Calu3 (cell line): ENCODE results near the gene SYTL2. TPM values are rescaled to one million over a fixed set of nuclear protein-coding genes. Genes with fewer than 3 reads are reported as not detected.
"Not testable (repeated sequence)": the region's sequence is repeated elsewhere in the genome, so short reads cannot be mapped to it uniquely, and the experiment has no call there.

Experiments
- BruUV-seq: library from RNA; stranded (reverse); fragments of 400-500 nt; replicated peaks from 2 replicates; lab custom pipeline; 2021; lab: Mats Ljungman, UMichigan
- CTCF ChIA-PET: fragments of 300-600 bp; sonication (Branson Sonifier 250); formaldehyde crosslinking; loops from one replicate; lab custom pipeline; 2022; ENCODE audit warnings: antibody characterized with exemption; lab: Charles Lee
- DNase-seq: peaks from one replicate; pipeline ENCODE4 v3.0.0; 2022
- H3K27ac Mint-ChIP-seq: one replicate; pipeline ENCODE4 v1.8.0; 2022; ENCODE audit warnings: mixed read lengths; ENCODE audit not compliant: unreplicated experiment
- H3K27me3 Mint-ChIP-seq: one replicate; pipeline ENCODE4 v1.8.0; 2022; ENCODE audit warnings: mixed read lengths; ENCODE audit not compliant: unreplicated experiment
- H3K36me3 Mint-ChIP-seq: one replicate; pipeline ENCODE4 v1.8.0; 2022; ENCODE audit warnings: mild to moderate bottlenecking, moderate library complexity, mixed read lengths; ENCODE audit not compliant: insufficient read depth, unreplicated experiment
- H3K4me1 Mint-ChIP-seq: one replicate; pipeline ENCODE4 v1.8.0; 2022; ENCODE audit warnings: mild to moderate bottlenecking, low read depth, mixed read lengths; ENCODE audit not compliant: unreplicated experiment
- H3K4me3 Mint-ChIP-seq: one replicate; pipeline ENCODE4 v1.8.0; 2022; ENCODE audit warnings: mild to moderate bottlenecking, low read depth, moderate library complexity, mixed read lengths; ENCODE audit not compliant: unreplicated experiment
- H3K9me3 Mint-ChIP-seq: one replicate; pipeline ENCODE4 v1.8.0; 2022; ENCODE audit warnings: low read depth, mixed read lengths; ENCODE audit not compliant: unreplicated experiment
- CTCF ChIP-seq: fragments of 200-600 bp; IDR thresholded peaks from one replicate; pipeline ENCODE4 v1.8.0; 2022; ENCODE audit warnings: antibody characterized with exemption; ENCODE audit not compliant: unreplicated experiment
- intact Hi-C: fragments of 100-400 bp; cut with micrococcal nuclease; formaldehyde crosslinking; loops from one replicate; pipeline ENCODE4 v1.10.0; 2022; ENCODE audit not compliant: unreplicated experiment
- total RNA-seq: library from RNA; stranded (reverse); gene quantifications from 2 replicates; pipeline ENCODE4 v1.2.3, GENCODE V29; 2022

SYTL2 gene
- total RNA-seq, 1 experiment from 2014 or later: 10.6 TPM

GRCh38 chr11:85656777-85657176, 154.2 kb downstream of the SYTL2 start:
- DNase-seq: no peak
- Mint-ChIP-seq H3K27me3 (no peaks in the 10 kb centered on the region), H3K27ac (no peak overlapping the region), H3K4me3 (no peak overlapping the region), H3K9me3 (no peaks in the 10 kb centered on the region), H3K36me3 (peaks cover 23% of the 10 kb centered on the region), H3K4me1 (peaks cover 11% of the 10 kb centered on the region)
- intact Hi-C loops: no loop called here
- no TSS peak for BruUV-seq
- CTCF ChIA-PET: interaction anchor here (0.5 kb wide), 1 partner anchor 244 kb away, joined by 3 read pairs; no protein-coding TSS in a partner anchor
- TF ChIP-seq CTCF: no peak

GRCh38 chr11:85654343-85654742, 156.6 kb downstream of the SYTL2 start:
- H3K27me3 Mint-ChIP-seq, DNase-seq, H3K9me3 Mint-ChIP-seq, BruUV-seq, H3K4me3 Mint-ChIP-seq, intact Hi-C loops, CTCF ChIA-PET, H3K36me3 Mint-ChIP-seq, H3K27ac Mint-ChIP-seq: not testable (repeated sequence)
- peaks cover 11% of the 10 kb centered on the region for H3K4me1 Mint-ChIP-seq

GRCh38 chr11:85652786-85653447, 158.0 kb downstream of the SYTL2 start:
- Mint-ChIP-seq H3K36me3 (peaks cover 13% of the 10 kb centered on the region), H3K27ac (no peak overlapping the region), H3K4me3 (no peak overlapping the region), H3K4me1 (peaks cover 11% of the 10 kb centered on the region), H3K27me3 (no peaks in the 10 kb centered on the region), H3K9me3 (no peaks in the 10 kb centered on the region)
- CTCF ChIA-PET: no interaction called here
- no peak for DNase-seq
- intact Hi-C loops: no loop called here
- TF ChIP-seq CTCF: no peak
- BruUV-seq: no TSS peak

DNA sequence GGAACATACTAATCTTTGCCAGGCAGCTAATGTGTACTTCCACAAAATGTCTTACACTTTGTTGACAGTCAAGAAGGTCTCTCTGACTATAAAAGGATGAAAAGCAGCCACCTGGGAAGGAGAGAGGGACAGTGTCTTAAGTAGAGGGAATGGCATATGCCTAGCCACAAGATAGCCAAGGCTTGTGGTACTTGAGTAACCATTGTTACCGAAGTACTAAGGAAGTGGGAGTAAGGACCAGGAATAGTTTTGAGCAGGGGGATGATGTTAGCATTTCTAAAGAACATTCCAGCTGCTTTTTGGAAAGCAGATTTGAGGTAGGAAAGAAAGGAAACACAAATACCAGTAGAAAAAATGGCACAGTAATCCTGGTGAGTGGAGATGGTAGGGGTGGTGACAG, 159.8 kb downstream of the SYTL2 start:
- H3K9me3 Mint-ChIP-seq: no peaks in the 10 kb centered on the region
- no TSS peak for BruUV-seq

More for the DNA sequence above, 159.8 kb downstream of the SYTL2 start:
- Mint-ChIP-seq H3K4me1 (peaks cover 11% of the 10 kb centered on the region), H3K4me3 (no peak overlapping the region), H3K27me3 (no peaks in the 10 kb centered on the region), H3K27ac (no peak overlapping the region), H3K36me3 (peaks cover 20% of the 10 kb centered on the region)
- intact Hi-C loops: no loop called here
- DNase-seq: no peak
- CTCF ChIA-PET: no interaction called here
- no peak for TF ChIP-seq CTCF
